Liver (tissue), 9 donors: ENCODE measurements around the gene TXNDC8. TPM values are rescaled to one million over a fixed set of nuclear protein-coding genes. Genes with fewer than 3 reads are reported as not detected.

Experiments
- DNase-seq: peaks from one replicate; pipeline ENCODE4 v3.0.0-alpha.2; 2017; ENCODE audit warnings: low spot score
- H3K27ac ChIP-seq, 2 donors: one replicate each; pipeline ENCODE4 v1.7.0; 2013; ENCODE audit warnings: inconsistent platforms in 2 of 2, low read length in 2 of 2, control low read depth in 1 of 2, low read depth in 1 of 2, mild to moderate bottlenecking in 1 of 2
- H3K27me3 ChIP-seq, 4 donors: one replicate each; pipeline versions ENCODE4 v1.6.1 to v1.7.0; 2013; ENCODE audit warnings: low read length in 3 of 4, inconsistent platforms in 1 of 4, mild to moderate bottlenecking in 1 of 4, moderate library complexity in 1 of 4; ENCODE audit not compliant: control insufficient read depth in 4 of 4, insufficient read depth in 4 of 4
- H3K36me3 ChIP-seq, 4 donors: one replicate each; pipeline versions ENCODE4 v1.6.1 to v1.7.0; 2013; ENCODE audit warnings: low read length in 3 of 4, mild to moderate bottlenecking in 3 of 4, low read depth in 1 of 4, moderate library complexity in 1 of 4; ENCODE audit not compliant: control insufficient read depth in 4 of 4, insufficient read depth in 3 of 4
- H3K4me1 ChIP-seq, 4 donors: one replicate each; pipeline versions ENCODE4 v1.6.1 to v1.7.0; 2013; ENCODE audit warnings: low read length in 3 of 4, mild to moderate bottlenecking in 3 of 4, moderate library complexity in 1 of 4; ENCODE audit not compliant: control insufficient read depth in 4 of 4, insufficient read depth in 4 of 4
- H3K4me3 ChIP-seq, 3 donors: one replicate each; pipeline versions ENCODE4 v1.6.1 to v1.7.0; 2013; ENCODE audit warnings: low read length in 3 of 3, control low read depth in 1 of 3, low read depth in 1 of 3, mild to moderate bottlenecking in 1 of 3
- H3K9ac ChIP-seq, 2 donors: one replicate each; pipeline ENCODE4 v1.7.0; 2013; ENCODE audit warnings: low read length in 2 of 2, mild to moderate bottlenecking in 2 of 2, moderate library complexity in 2 of 2, control low read depth in 1 of 2, low read depth in 1 of 2
- H3K9me3 ChIP-seq, 4 donors: one replicate each; pipeline versions ENCODE4 v1.6.1 to v1.7.0; 2013; ENCODE audit warnings: low read length in 3 of 4; ENCODE audit not compliant: control insufficient read depth in 4 of 4
- ATF3 ChIP-seq: IDR thresholded peaks from 2 replicates; pipeline ENCODE4 v1.6.1; 2016; ENCODE audit warnings: antibody characterized with exemption
- CTCF ChIP-seq: fragments of 150-350 bp; IDR thresholded peaks from 2 replicates; pipeline ENCODE4 v1.5.1; 2017; ENCODE audit warnings: improper control_type of control experiment, low read depth, low read length; ENCODE audit not compliant: missing input control
- EGR1 ChIP-seq, 2 donors: IDR thresholded peaks; 2 replicates each; pipeline ENCODE4 v1.6.1; 2016 to 2018; ENCODE audit warnings: antibody characterized with exemption in 2 of 2, low read depth in 2 of 2
- FOXA1 ChIP-seq: IDR thresholded peaks from 2 replicates; pipeline ENCODE4 v1.6.1; 2016; ENCODE audit warnings: antibody characterized with exemption
- FOXA2 ChIP-seq: IDR thresholded peaks from 2 replicates; pipeline ENCODE4 v1.6.1; 2016; ENCODE audit warnings: antibody characterized with exemption
- GABPA ChIP-seq, 2 donors: IDR thresholded peaks in 1 of 2; conservative IDR thresholded peaks in 1 of 2; 2 replicates each; pipeline ENCODE4 v1.6.1; 2016; ENCODE audit warnings: antibody characterized with exemption in 2 of 2, mild to moderate bottlenecking in 1 of 2, moderate library complexity in 1 of 2
- HNF4A ChIP-seq, 2 donors: conservative IDR thresholded peaks; 2 replicates each; pipeline ENCODE4 v1.6.1; 2016; ENCODE audit warnings: antibody characterized with exemption in 2 of 2, mild to moderate bottlenecking in 2 of 2
- HNF4G ChIP-seq: IDR thresholded peaks from 2 replicates; pipeline ENCODE4 v1.6.1; 2016; ENCODE audit warnings: antibody characterized with exemption
- MAX ChIP-seq: IDR thresholded peaks from 2 replicates; pipeline ENCODE4 v1.6.1; 2016; ENCODE audit warnings: antibody characterized with exemption
- NR2F2 ChIP-seq: IDR thresholded peaks from 2 replicates; pipeline ENCODE4 v1.6.1; 2016; ENCODE audit warnings: antibody characterized with exemption
- RAD21 ChIP-seq, 2 donors: IDR thresholded peaks; 2 replicates each; pipeline ENCODE4 v1.6.1; 2016; ENCODE audit warnings: antibody characterized with exemption in 2 of 2, mild to moderate bottlenecking in 2 of 2
- REST ChIP-seq: IDR thresholded peaks from 2 replicates; pipeline ENCODE4 v1.6.1; 2016; ENCODE audit warnings: antibody characterized with exemption, mild to moderate bottlenecking
- RXRA ChIP-seq, 2 donors: IDR thresholded peaks; 2 replicates each; pipeline ENCODE4 v1.6.1; 2017 to 2018; ENCODE audit warnings: antibody characterized with exemption in 2 of 2, mild to moderate bottlenecking in 1 of 2
- SP1 ChIP-seq: IDR thresholded peaks from 2 replicates; pipeline ENCODE4 v1.6.1; 2018; ENCODE audit warnings: antibody characterized with exemption, mild to moderate bottlenecking
- TAF1 ChIP-seq: conservative IDR thresholded peaks from 2 replicates; pipeline ENCODE4 v1.6.1; 2016; ENCODE audit warnings: antibody characterized with exemption, mild to moderate bottlenecking
- YY1 ChIP-seq: IDR thresholded peaks from 2 replicates; pipeline ENCODE4 v1.6.1; 2016; ENCODE audit warnings: antibody characterized with exemption, mild to moderate bottlenecking
- ZBTB33 ChIP-seq: IDR thresholded peaks from 2 replicates; pipeline ENCODE4 v1.6.1; 2016; ENCODE audit warnings: antibody characterized with exemption
- WGBS: extraction: QIAGEN DNeasy Blood & Tissue Kit; methylation state at CpG from one replicate; pipeline ENCODE4 v1.1.7; 2013; 5-methylcytosine and 5-hydroxymethylcytosine counted together
- polyA plus RNA-seq, 2 donors: library from polyadenylated mRNA; stranded (reverse) in 1 of 2; unstranded in 1 of 2; fragments of 200-250 nt in 1 of 2; fragments of >200 nt in 1 of 2; fragmentation: Nextera tagmentation in 1 of 2; extraction: Ambion mirVana in 1 of 2; gene quantifications; one replicate each; pipeline versions ENCODE4 v1.2.1 to v1.2.3, GENCODE V29; 2013 to 2015
- total RNA-seq, 2 donors: library from RNA; depleted of rRNA; stranded (reverse); fragments of >200 nt; gene quantifications; one replicate each; pipeline ENCODE4 v1.2.3, GENCODE V29; 2014
- donor health status: healthy.
- donor health status: healthy.
- donor health status: healthy.
- donor health status: healthy.
- donor health status: healthy.

TXNDC8 gene
- total and polyA plus RNA-seq, 4 donors: not detected

GRCh38 chr9:110291921-110292557, 45.6 kb downstream of the TXNDC8 start:
- H3K4me3 ChIP-seq: no peak overlapping the region
- H3K27ac ChIP-seq: no peak overlapping the region
- DNase-seq: no peak
- no peaks in the 10 kb centered on the region for H3K9me3 ChIP-seq
- H3K36me3 ChIP-seq: no peaks in the 10 kb centered on the region
- 90% methylated on average over 28 of the region's 28 CpGs for WGBS
- H3K9ac ChIP-seq: no peak overlapping the region
- TF ChIP-seq SP1: no peak
- no peak for TF ChIP-seq HNF4G
- no peak for TF ChIP-seq CTCF
- no peak for TF ChIP-seq YY1
- no peak for TF ChIP-seq ATF3
- no peak for TF ChIP-seq HNF4A (conservative IDR thresholded peaks at IDR 0.05)
- TF ChIP-seq FOXA1: no peak
- TF ChIP-seq NR2F2: no peak
- no peak for TF ChIP-seq RAD21 (IDR thresholded peaks at IDR 0.05)
- TF ChIP-seq GABPA (IDR thresholded peaks at IDR 0.05 in 1 of 2, conservative IDR thresholded peaks at IDR 0.05 in 1 of 2): no peak
- TF ChIP-seq REST: no peak
- no peak for TF ChIP-seq TAF1
- TF ChIP-seq EGR1 (IDR thresholded peaks at IDR 0.05; ENCODE audit: low read depth in 2 of 2): no peak
- no peak for TF ChIP-seq FOXA2
- TF ChIP-seq RXRA (IDR thresholded peaks at IDR 0.05): no peak
- H3K4me1 ChIP-seq: no peaks in the 10 kb centered on the region
- H3K27me3 ChIP-seq: no peaks in the 10 kb centered on the region

- no peak overlapping the region for H3K4me3 ChIP-seq
- TF ChIP-seq TAF1 (no peak), FOXA1 (no peak), RXRA (IDR thresholded peaks at IDR 0.05) (no peak), GABPA (IDR thresholded peaks at IDR 0.05 in 1 of 2, conservative IDR thresholded peaks at IDR 0.05 in 1 of 2) (no peak), REST (no peak), CTCF (no peak), EGR1 (IDR thresholded peaks at IDR 0.05; ENCODE audit: low read depth in 2 of 2) (no peak), MAX (no peak), ZBTB33 (no peak)
These were observed 47.7 kb downstream of the TXNDC8 start for GRCh38 chr9:110290001-110290400.

More at GRCh38 chr9:110290001-110290400, 47.7 kb downstream of the TXNDC8 start:
- H3K4me1 ChIP-seq: no peaks in the 10 kb centered on the region
- no peaks in the 10 kb centered on the region for H3K9me3 ChIP-seq
- no peaks in the 10 kb centered on the region for H3K27me3 ChIP-seq
- no peak overlapping the region for H3K27ac ChIP-seq
- 78% methylated on average over 1 of the region's 1 CpG for WGBS
- H3K9ac ChIP-seq: no peak overlapping the region
- no peak for DNase-seq
- H3K36me3 ChIP-seq: no peaks in the 10 kb centered on the region
